Right atrium auricular region (tissue), 2 donors: Measurements from ENCODE around the gene SPATA17. TPM values are rescaled to one million over a fixed set of nuclear protein-coding genes. Genes with fewer than 3 reads are reported as not detected.
A peak's percentile ranks its signal among the peaks of the same experiment; 100 is the strongest.

Source experiments
- DNase-seq: peaks from one replicate; pipeline ENCODE4 v3.0.0-alpha.2; 2019; ENCODE audit warnings: low spot score
- H3K27ac ChIP-seq, 2 donors: fragments of 200-600 bp; sonication (generic); 1 replicate in 1 of 2; 2 replicates in 1 of 2; pipeline ENCODE4 v1.5.1; 2016 to 2019
- H3K27me3 ChIP-seq, 2 donors: fragments of 200-600 bp; sonication (generic); one replicate each; pipeline versions ENCODE4 v1.5.1 to v1.6.0; 2017 to 2019
- H3K36me3 ChIP-seq: fragments of 200-600 bp; sonication (generic); one replicate; pipeline ENCODE4 v1.5.1; 2016
- H3K4me1 ChIP-seq, 2 donors: fragments of 200-600 bp; sonication (generic); one replicate each; pipeline versions ENCODE4 v1.5.1 to v1.6.0; 2017 to 2019
- H3K4me3 ChIP-seq, 2 donors: fragments of 200-600 bp; sonication (generic); 1 replicate in 1 of 2; 2 replicates in 1 of 2; pipeline ENCODE4 v1.5.1; 2017 to 2019; ENCODE audit warnings: mild to moderate bottlenecking in 1 of 2, moderate library complexity in 1 of 2
- H3K9me3 ChIP-seq, 2 donors: fragments of 200-600 bp; sonication (generic); one replicate each; pipeline ENCODE4 v1.5.1; 2019
- CTCF ChIP-seq, 2 donors: fragments of 200-600 bp; sonication (generic); IDR thresholded peaks; one replicate each; pipeline ENCODE4 v1.5.1; 2019; ENCODE audit warnings: antibody characterized with exemption in 2 of 2
- total RNA-seq, 2 donors: library from RNA; depleted of rRNA; stranded (reverse); fragments of >200 nt; gene quantifications; one replicate each; pipeline ENCODE4 v1.1.0, GENCODE V29; 2016

Gene SPATA17
- total RNA-seq, 2 donors from 2014 or later, result 0.41 to 3.0 TPM

DNA sequence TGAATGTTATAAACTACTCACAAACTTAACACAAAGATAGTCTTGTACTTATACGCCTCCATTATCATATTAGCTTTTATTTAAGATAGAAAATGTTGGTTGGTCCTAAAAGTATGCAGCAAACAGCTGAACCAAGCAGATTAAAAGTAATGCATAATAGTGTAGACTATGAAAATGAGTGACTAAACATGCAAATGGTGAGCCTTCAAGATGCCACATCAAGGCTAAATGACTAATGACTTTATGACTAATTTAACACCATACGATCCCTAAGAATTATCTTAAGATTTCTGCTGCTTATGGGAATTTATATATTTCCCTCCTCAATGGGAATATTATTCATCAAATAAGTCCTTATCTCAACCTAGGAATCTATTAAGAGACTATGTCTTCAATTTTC lies 4.8 kb upstream of the SPATA17 start:
- Histone ChIP-seq H3K27ac (no peak overlapping the region), H3K4me1 (peaks cover 0 to 35% of the 10 kb centered on the region in 2 donors), H3K27me3 (no peaks in the 10 kb centered on the region), H3K4me3 (no peak overlapping the region), H3K9me3 (no peaks in the 10 kb centered on the region), H3K36me3 (no peaks in the 10 kb centered on the region)
- DNase-seq, result no peak
- TF ChIP-seq CTCF (IDR thresholded peaks at IDR 0.05), result no peak

GRCh38 chr1:217627431-217627830 lies 3.7 kb upstream of the SPATA17 start:
- Histone ChIP-seq H3K27me3 (no peaks in the 10 kb centered on the region), H3K27ac (no peak overlapping the region), H3K4me3 (no peak overlapping the region), H3K36me3 (no peaks in the 10 kb centered on the region), H3K9me3 (no peaks in the 10 kb centered on the region), H3K4me1 (peaks cover 0 to 41% of the 10 kb centered on the region in 2 donors)
- no peak for TF ChIP-seq CTCF (IDR thresholded peaks at IDR 0.05)
- no peak for DNase-seq

DNA sequence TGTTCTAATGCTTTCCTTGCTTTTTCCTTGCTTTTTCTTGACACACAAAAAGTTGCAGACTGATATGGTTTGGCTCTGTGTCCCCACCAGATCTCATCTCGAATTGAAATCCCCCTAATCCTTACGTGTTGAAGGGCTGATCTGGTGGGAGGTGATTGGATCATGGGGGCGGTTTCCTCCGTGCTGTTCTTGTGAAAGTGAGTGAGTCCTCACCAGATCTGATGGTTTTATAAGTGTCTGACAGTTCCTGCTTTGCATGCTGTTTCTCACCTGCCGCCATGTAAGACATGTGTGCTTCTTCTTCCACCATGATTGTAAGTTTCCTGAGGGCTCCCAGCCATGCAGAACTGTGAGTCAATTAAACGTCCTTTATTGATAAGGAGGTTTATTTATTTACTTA lies 11.3 kb downstream of the SPATA17 start:
- Histone ChIP-seq H3K4me3 (no peak overlapping the region), H3K27ac (no peak overlapping the region), H3K36me3 (no peaks in the 10 kb centered on the region), H3K27me3 (no peaks in the 10 kb centered on the region), H3K4me1 (no peaks in the 10 kb centered on the region), H3K9me3 (no peaks in the 10 kb centered on the region)
- no peak for DNase-seq
- TF ChIP-seq CTCF (IDR thresholded peaks at IDR 0.05), result no peak

DNA sequence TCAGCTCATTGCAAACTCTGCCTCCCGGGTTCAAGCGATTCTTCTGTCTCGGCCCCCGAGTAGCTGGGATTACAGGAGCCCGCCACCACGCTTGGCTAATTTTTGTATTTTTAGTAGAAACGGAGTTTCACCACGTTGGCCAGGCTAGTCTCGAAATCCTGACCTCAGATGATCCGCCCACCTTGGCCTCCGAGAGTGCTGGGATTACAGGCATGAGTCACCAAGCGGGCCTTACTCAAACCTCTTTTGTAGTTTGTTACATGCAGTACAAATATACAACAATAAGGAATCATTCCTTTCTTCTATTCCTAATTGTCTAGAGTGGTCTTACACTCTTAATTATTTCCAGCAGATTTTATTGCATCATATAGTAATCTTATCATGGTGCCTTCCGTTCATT lies 16.6 kb downstream of the SPATA17 start:
- Histone ChIP-seq H3K9me3 (no peaks in the 10 kb centered on the region), H3K27ac (no peak overlapping the region), H3K4me1 (no peaks in the 10 kb centered on the region), H3K36me3 (no peaks in the 10 kb centered on the region), H3K27me3 (no peaks in the 10 kb centered on the region), H3K4me3 (no peak overlapping the region)
- no peak for TF ChIP-seq CTCF (IDR thresholded peaks at IDR 0.05)
- no peak for DNase-seq

DNA sequence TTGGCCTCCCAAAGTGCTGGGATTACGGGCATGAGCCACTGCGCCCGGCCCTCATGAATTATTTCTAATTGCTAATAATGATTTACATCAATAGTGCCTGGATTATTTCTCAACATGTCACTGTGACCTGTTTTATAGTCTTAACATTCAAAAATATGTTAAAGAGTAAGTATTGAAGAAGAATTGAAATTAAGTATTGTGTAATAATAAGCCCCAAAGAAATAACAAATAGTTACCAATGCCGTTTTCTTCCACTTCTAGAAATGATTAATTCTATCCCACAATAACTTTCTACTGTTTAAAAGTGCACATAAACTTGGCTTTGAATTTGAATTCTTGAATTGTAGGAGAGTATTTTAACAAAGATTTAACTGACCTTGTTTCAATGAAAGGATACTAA lies 19.5 kb downstream of the SPATA17 start:
- TF ChIP-seq CTCF (IDR thresholded peaks at IDR 0.05), result no peak
- H3K27me3 ChIP-seq, result no peaks in the 10 kb centered on the region
- no peak for DNase-seq

DNA sequence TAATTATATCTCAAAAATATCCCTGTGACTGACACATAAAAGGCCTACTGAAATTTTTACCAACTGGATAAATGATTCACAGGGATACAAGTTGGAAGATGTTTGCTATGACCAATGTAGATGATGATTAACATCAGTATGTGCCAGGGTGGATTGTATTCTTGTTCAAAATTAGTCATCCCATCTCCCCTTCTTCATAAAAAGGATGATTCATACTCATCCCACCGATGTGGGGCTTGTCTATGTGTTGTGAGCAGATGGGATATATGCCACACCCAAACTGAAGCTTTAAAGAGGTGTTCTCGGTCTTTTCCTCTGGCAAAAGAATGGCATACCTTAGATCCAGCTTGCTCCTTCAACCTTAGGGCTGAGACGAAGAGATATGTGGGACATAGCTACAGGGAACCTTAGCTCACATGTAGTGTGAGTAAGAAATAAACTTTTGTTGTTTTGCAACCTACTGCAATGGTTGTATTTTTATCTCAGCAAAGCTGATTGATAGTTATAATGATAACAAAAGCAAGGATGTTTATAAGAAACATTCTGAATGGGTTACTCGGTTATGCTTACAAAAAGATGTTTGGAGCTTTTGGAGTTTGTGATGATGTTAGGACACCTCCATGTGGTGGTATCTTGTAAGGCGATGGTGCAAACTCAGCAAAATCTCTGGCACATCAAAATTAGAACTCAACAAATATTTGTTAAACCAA lies 29.4 kb downstream of the SPATA17 start:
- H3K9me3 ChIP-seq, result no peaks in the 10 kb centered on the region
- DNase-seq, result no peak
- no peak overlapping the region for H3K27ac ChIP-seq
- H3K27me3 ChIP-seq, result no peaks in the 10 kb centered on the region
- H3K4me3 ChIP-seq, result no peak overlapping the region
- no peaks in the 10 kb centered on the region for H3K4me1 ChIP-seq
- peak in 1 of 2 donors; percentile 60 for TF ChIP-seq CTCF (IDR thresholded peaks at IDR 0.05)
- H3K36me3 ChIP-seq, result no peaks in the 10 kb centered on the region

More for the DNA sequence above, 19.5 kb downstream of the SPATA17 start:
- Histone ChIP-seq H3K27ac (no peak overlapping the region), H3K9me3 (no peaks in the 10 kb centered on the region), H3K4me3 (no peak overlapping the region), H3K36me3 (no peaks in the 10 kb centered on the region), H3K4me1 (no peaks in the 10 kb centered on the region)
